Hepatocyte (in vitro differentiated cells): ENCODE results near the gene GNAO1.

Source experiments
- EZH2 ChIP-seq: fragments of 200-600 bp; sonication (generic); IDR thresholded peaks from 2 replicates; pipeline ENCODE4 v1.6.1; 2016; ENCODE audit warnings: antibody characterized with exemption, mild to moderate bottlenecking, borderline replicate concordance
- TF ChIP-seq, protein P1 (sequence below): fragments of 200-600 bp; sonication (generic); IDR thresholded peaks from 2 replicates; pipeline ENCODE4 v1.5.1; 2016; ENCODE audit warnings: antibody characterized with exemption, mild to moderate bottlenecking; ENCODE audit not compliant: poor library complexity

DNA sequence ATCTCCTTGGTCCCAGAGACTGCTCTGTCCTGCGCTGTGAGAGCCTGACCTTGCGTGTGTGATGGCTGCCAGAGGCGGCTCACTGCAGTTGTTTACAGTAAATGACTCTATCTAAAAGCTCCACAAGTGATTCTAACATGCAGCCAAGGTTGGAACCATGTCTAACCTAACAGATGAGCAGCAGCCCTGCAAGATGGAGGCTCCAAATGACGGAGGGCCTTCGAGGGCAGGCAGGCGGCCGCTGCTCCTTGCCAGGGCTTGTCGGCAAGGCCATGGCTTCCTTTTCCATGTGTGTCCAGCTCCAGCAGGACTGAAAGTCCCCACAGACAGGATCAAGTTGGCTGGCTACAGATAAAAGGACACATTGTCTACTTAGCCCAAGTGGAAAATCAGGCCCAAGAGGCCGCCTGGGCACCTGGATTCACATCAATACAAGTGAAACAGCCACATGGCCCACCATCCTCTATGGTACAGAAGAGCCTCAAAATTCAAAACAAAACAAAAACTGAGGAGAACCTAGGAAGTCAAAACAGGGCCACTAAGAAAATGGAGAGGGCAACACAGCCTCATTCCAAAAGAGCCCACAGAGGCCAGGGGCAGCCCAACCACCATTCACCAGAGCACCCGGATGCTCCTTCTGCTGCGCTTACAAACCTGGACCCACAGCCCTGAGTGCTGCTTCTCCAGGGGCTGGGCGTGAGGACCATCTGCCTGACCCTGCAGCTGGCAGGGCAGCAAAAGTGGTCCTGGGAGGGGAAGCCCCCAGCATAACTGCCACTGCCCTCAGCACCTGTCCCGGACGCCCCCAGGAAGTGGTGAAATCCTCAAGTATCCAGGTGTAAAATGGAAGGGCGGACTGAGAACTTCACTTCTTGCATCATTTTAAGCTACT lies 169.1 kb downstream of the GNAO1 start:
- TF ChIP-seq, protein P1, sequence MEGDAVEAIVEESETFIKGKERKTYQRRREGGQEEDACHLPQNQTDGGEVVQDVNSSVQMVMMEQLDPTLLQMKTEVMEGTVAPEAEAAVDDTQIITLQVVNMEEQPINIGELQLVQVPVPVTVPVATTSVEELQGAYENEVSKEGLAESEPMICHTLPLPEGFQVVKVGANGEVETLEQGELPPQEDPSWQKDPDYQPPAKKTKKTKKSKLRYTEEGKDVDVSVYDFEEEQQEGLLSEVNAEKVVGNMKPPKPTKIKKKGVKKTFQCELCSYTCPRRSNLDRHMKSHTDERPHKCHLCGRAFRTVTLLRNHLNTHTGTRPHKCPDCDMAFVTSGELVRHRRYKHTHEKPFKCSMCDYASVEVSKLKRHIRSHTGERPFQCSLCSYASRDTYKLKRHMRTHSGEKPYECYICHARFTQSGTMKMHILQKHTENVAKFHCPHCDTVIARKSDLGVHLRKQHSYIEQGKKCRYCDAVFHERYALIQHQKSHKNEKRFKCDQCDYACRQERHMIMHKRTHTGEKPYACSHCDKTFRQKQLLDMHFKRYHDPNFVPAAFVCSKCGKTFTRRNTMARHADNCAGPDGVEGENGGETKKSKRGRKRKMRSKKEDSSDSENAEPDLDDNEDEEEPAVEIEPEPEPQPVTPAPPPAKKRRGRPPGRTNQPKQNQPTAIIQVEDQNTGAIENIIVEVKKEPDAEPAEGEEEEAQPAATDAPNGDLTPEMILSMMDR: no peak
- no peak for TF ChIP-seq EZH2
